GM18909 (cell line): Measurements from ENCODE around the gene ZBTB45.
"Not testable (repeated sequence)": the region's sequence is repeated elsewhere in the genome, so short reads cannot be mapped to it uniquely, and the experiment has no call there.

Experiments
- ATAC-seq: cut with Tn5 transposase; IDR thresholded peaks from one replicate; pipeline ENCODE4 v1.9.1; 2021; ENCODE audit warnings: mild to moderate bottlenecking; ENCODE audit not compliant: unreplicated experiment, poor library complexity

ZBTB45 gene

GRCh38 chr19:58477871-58478270 is 41.7 kb downstream of the ZBTB45 start:
- no peak for ATAC-seq

- ATAC-seq: no peak
Measured at GRCh38 chr19:58477130-58477529, 42.5 kb downstream of the ZBTB45 start.

GRCh38 chr19:58476498-58477015 is 43.1 kb downstream of the ZBTB45 start:
- ATAC-seq: no peak

- ATAC-seq: peak; percentile 85
Measured at GRCh38 chr19:58475714-58476497, 43.7 kb downstream of the ZBTB45 start, which contains the start of gene ZNF446. ZNF446 (plus strand) TSS chr19:58476352; CDS start chr19:58477219, 867 bp downstream.

GRCh38 chr19:58474997-58475713 is 44.5 kb downstream of the ZBTB45 start:
- ATAC-seq: no peak

- no peak for ATAC-seq
Measured at GRCh38 chr19:58474291-58474996, 45.2 kb downstream of the ZBTB45 start.

GRCh38 chr19:58473775-58474174 is 45.8 kb downstream of the ZBTB45 start:
- no peak for ATAC-seq

GRCh38 chr19:58471736-58472135 is 47.9 kb downstream of the ZBTB45 start:
- no peak for ATAC-seq

- ATAC-seq: not testable (repeated sequence)
Measured at GRCh38 chr19:58470837-58471543, 48.6 kb downstream of the ZBTB45 start.

GRCh38 chr19:58469241-58470013 is 50.2 kb downstream of the ZBTB45 start:
- no peak for ATAC-seq

GRCh38 chr19:58468216-58468839 is 51.3 kb downstream of the ZBTB45 start:
- no peak for ATAC-seq

- peak; percentile 92 for ATAC-seq
Measured at GRCh38 chr19:58466760-58467589, 52.6 kb downstream of the ZBTB45 start, which contains the start of gene ZNF324. ZNF324 (plus strand) TSS chr19:58467080; CDS start chr19:58469186, 2,106 bp downstream.

GRCh38 chr19:58466089-58466759 is 53.4 kb downstream of the ZBTB45 start:
- peak; percentile 29 for ATAC-seq
